B cell (primary cell): Measurements from ENCODE around the gene SMIM36.

Experiments
- CTCF ChIP-seq: fragments of 200-600 bp; IDR thresholded peaks from one replicate; pipeline ENCODE4 v1.8.0; 2022; ENCODE audit warnings: antibody characterized with exemption, mild to moderate bottlenecking
- EZH2 ChIP-seq: IDR thresholded peaks from 2 replicates; pipeline ENCODE4 v1.6.1; 2012; ENCODE audit warnings: borderline replicate concordance, low read depth, mild to moderate bottlenecking, moderate library complexity, low read length; ENCODE audit not compliant: insufficient read depth, poor library complexity, severe bottlenecking

GRCh38 chr17:55533608-55534007 is 22.4 kb upstream of the SMIM36 start:
- TF ChIP-seq CTCF = no peak
- TF ChIP-seq EZH2 = no peak
